SKM-1 (cell line): ENCODE results near the gene BNC1.

ENCODE experiments used
- DNase-seq: peaks from one replicate; lab custom pipeline; 2025; ENCODE audit not compliant: unreplicated experiment; lab: John Stamatoyannopoulos, UW

BNC1 gene

GRCh38 chr15:83284559-83285283, at the start of gene BNC1:
Gene BNC1, minus strand, starts transcription at chr15:83284664. Its CDS starts 36 bp downstream, at chr15:83284628.
- DNase-seq = no peak

GRCh38 chr15:83327041-83327440, 42.6 kb upstream of the BNC1 start:
- no peak for DNase-seq

- DNase-seq = no peak
These were observed 40.3 kb upstream of the BNC1 start for GRCh38 chr15:83324799-83325198.

GRCh38 chr15:83323296-83323711, 38.8 kb upstream of the BNC1 start:
- no peak for DNase-seq

- no peak for DNase-seq
These were observed 38.2 kb upstream of the BNC1 start for GRCh38 chr15:83322691-83323090.

GRCh38 chr15:83322061-83322460, 37.6 kb upstream of the BNC1 start:
- no peak for DNase-seq

GRCh38 chr15:83320844-83321243, 36.4 kb upstream of the BNC1 start:
- DNase-seq = no peak

- no peak for DNase-seq
These were observed 35.9 kb upstream of the BNC1 start for GRCh38 chr15:83320404-83320803.

- no peak for DNase-seq
These were observed 35.3 kb upstream of the BNC1 start for GRCh38 chr15:83319771-83320170.

- no peak for DNase-seq
These were observed 34.5 kb upstream of the BNC1 start for GRCh38 chr15:83318861-83319415.

- DNase-seq = no peak
These were observed 33.6 kb upstream of the BNC1 start for GRCh38 chr15:83318036-83318435.

GRCh38 chr15:83312071-83312470, 27.6 kb upstream of the BNC1 start:
- DNase-seq = no peak

- no peak for DNase-seq
These were observed 26.3 kb upstream of the BNC1 start for GRCh38 chr15:83310521-83311456.

- no peak for DNase-seq
These were observed 24.2 kb upstream of the BNC1 start for GRCh38 chr15:83308671-83309070.

- no peak for DNase-seq
These were observed 22.1 kb upstream of the BNC1 start for GRCh38 chr15:83306561-83306960.

GRCh38 chr15:83305704-83306291, 21.3 kb upstream of the BNC1 start:
- DNase-seq = no peak

GRCh38 chr15:83304861-83305703, 20.6 kb upstream of the BNC1 start:
- DNase-seq = no peak

GRCh38 chr15:83303535-83303934, 19.1 kb upstream of the BNC1 start:
- DNase-seq = no peak

GRCh38 chr15:83300826-83301225, 16.4 kb upstream of the BNC1 start:
- DNase-seq = no peak

GRCh38 chr15:83299462-83299861, 15.0 kb upstream of the BNC1 start:
- no peak for DNase-seq

- DNase-seq = no peak
These were observed 11.0 kb upstream of the BNC1 start for GRCh38 chr15:83295417-83295816.
